ENCODE data around the gene PSD4.
A peak's percentile ranks its signal among the peaks of the same experiment; 100 is the strongest.

Gene PSD4

GRCh38 chr2:113223813-113224212 lies 50.0 kb downstream of the PSD4 start:
- no peak for DNase-seq (ENCODE audit: low spot score)

- DNase-seq (ENCODE audit: low spot score): no peak
Measured at GRCh38 chr2:113224647-113225236, 51.0 kb downstream of the PSD4 start.

- DNase-seq (ENCODE audit: low spot score): peak; percentile 73
Measured at GRCh38 chr2:113225263-113226259, 51.8 kb downstream of the PSD4 start.

- DNase-seq (ENCODE audit: low spot score): no peak
Measured at GRCh38 chr2:113226462-113226861, 52.7 kb downstream of the PSD4 start.

GRCh38 chr2:113227290-113227689 lies 53.5 kb downstream of the PSD4 start:
- no peak for DNase-seq (ENCODE audit: low spot score)

- DNase-seq (ENCODE audit: low spot score): no peak
Measured at GRCh38 chr2:113227698-113228097, 53.9 kb downstream of the PSD4 start.

- no peak for DNase-seq (ENCODE audit: low spot score)
Measured at GRCh38 chr2:113228351-113228750, 54.6 kb downstream of the PSD4 start.

- no peak for DNase-seq (ENCODE audit: low spot score)
Measured at GRCh38 chr2:113228991-113229716, 55.4 kb downstream of the PSD4 start.

- no peak for DNase-seq (ENCODE audit: low spot score)
Measured at GRCh38 chr2:113229795-113230194, 56.0 kb downstream of the PSD4 start.

GRCh38 chr2:113230531-113230930 lies 56.8 kb downstream of the PSD4 start:
- DNase-seq (ENCODE audit: low spot score): no peak

- no peak for DNase-seq (ENCODE audit: low spot score)
Measured at GRCh38 chr2:113231064-113231463, 57.3 kb downstream of the PSD4 start.

- DNase-seq (ENCODE audit: low spot score): no peak
Measured at GRCh38 chr2:113232123-113232522, 58.4 kb downstream of the PSD4 start.

GRCh38 chr2:113232740-113233139 lies 59.0 kb downstream of the PSD4 start:
- DNase-seq (ENCODE audit: low spot score): no peak

- no peak for DNase-seq (ENCODE audit: low spot score)
Measured at GRCh38 chr2:113233593-113234550, 60.1 kb downstream of the PSD4 start.

GRCh38 chr2:113234721-113235346 lies 61.1 kb downstream of the PSD4 start:
- no peak for DNase-seq (ENCODE audit: low spot score)

GRCh38 chr2:113235347-113236226 lies 61.8 kb downstream of the PSD4 start:
- peak; percentile 71 for DNase-seq (ENCODE audit: low spot score)

- no peak for DNase-seq (ENCODE audit: low spot score)
Measured at GRCh38 chr2:113236367-113237159, 62.8 kb downstream of the PSD4 start.

- no peak for DNase-seq (ENCODE audit: low spot score)
Measured at GRCh38 chr2:113237604-113238160, 63.9 kb downstream of the PSD4 start.
